Measurements from ENCODE around the gene CNOT3.
A peak's percentile ranks its signal among the peaks of the same experiment; 100 is the strongest.
"Not testable (repeated sequence)": the region's sequence is repeated elsewhere in the genome, so short reads cannot be mapped to it uniquely, and the experiment has no call there.

CNOT3 gene

GRCh38 chr19:54137699-54138488, at the start of gene CNOT3:
TSS of gene CNOT3 (plus strand) at chr19:54137762. CDS start at chr19:54142979, 5,217 bp downstream.
- DNase-seq, result no peak

GRCh38 chr19:54094426-54095000, 43.0 kb upstream of the CNOT3 start:
- no peak for DNase-seq

- DNase-seq, result no peak
Measured at GRCh38 chr19:54095136-54095858, 42.3 kb upstream of the CNOT3 start.

- DNase-seq, result not testable (repeated sequence)
Measured at GRCh38 chr19:54095859-54096616, 41.5 kb upstream of the CNOT3 start.

- DNase-seq, result no peak
Measured at GRCh38 chr19:54096617-54097106, 40.9 kb upstream of the CNOT3 start.

GRCh38 chr19:54099190-54099902, 38.2 kb upstream of the CNOT3 start:
- no peak for DNase-seq

GRCh38 chr19:54099903-54100255, 37.7 kb upstream of the CNOT3 start:
- DNase-seq, result not testable (repeated sequence)

GRCh38 chr19:54100561-54100960, 37.0 kb upstream of the CNOT3 start, which contains the start of gene OSCAR:
TSS of gene OSCAR (minus strand) at chr19:54100803. CDS start at chr19:54100792, 11 bp downstream.
- DNase-seq, result no peak

- peak; percentile 94 to 96 for DNase-seq
Measured at GRCh38 chr19:54102421-54103169, 35.0 kb upstream of the CNOT3 start, which contains the start of gene NDUFA3. TSS of gene NDUFA3 (plus strand) at chr19:54102855. CDS start at chr19:54102879, 24 bp downstream.

- DNase-seq, result no peak
Measured at GRCh38 chr19:54104998-54105715, 32.4 kb upstream of the CNOT3 start.

GRCh38 chr19:54105796-54106195, 31.8 kb upstream of the CNOT3 start:
- no peak for DNase-seq

GRCh38 chr19:54106716-54107115, 30.8 kb upstream of the CNOT3 start:
- DNase-seq, result no peak

- no peak for DNase-seq
Measured at GRCh38 chr19:54107876-54108490, 29.6 kb upstream of the CNOT3 start.

GRCh38 chr19:54108496-54108895, 29.1 kb upstream of the CNOT3 start:
- no peak for DNase-seq

GRCh38 chr19:54109651-54110050, 27.9 kb upstream of the CNOT3 start:
- no peak for DNase-seq

GRCh38 chr19:54114340-54115108, 23.0 kb upstream of the CNOT3 start:
- DNase-seq, result peak in 1 of 2 donors; percentile 20

- peak; percentile 96 for DNase-seq
Measured at GRCh38 chr19:54115109-54116063, 22.2 kb upstream of the CNOT3 start, which contains the start of the genes PRPF31 and TFPT. TSS of gene PRPF31 (plus strand) at chr19:54115754. CDS start at chr19:54118279, 2,525 bp downstream. TSS of gene TFPT (minus strand) at chr19:54115657. CDS start at chr19:54115269, 388 bp downstream.

GRCh38 chr19:54121259-54121658, 16.3 kb upstream of the CNOT3 start:
- no peak for DNase-seq

Measured in hippocampal formation (tissue), 2 donors.